Measurements from ENCODE around the gene PALLD. TPM values are rescaled to one million over a fixed set of nuclear protein-coding genes. Genes with fewer than 3 reads are reported as not detected.

PALLD gene
- total RNA-seq, 1 experiment from 2014 or later: 18.3 TPM

- Histone ChIP-seq H2AFZ (ENCODE audit: low read length) (no peak overlapping the region), H3K79me2 (ENCODE audit: insufficient read depth, low read length) (no peaks in the 10 kb centered on the region), H3K18ac (ENCODE audit: insufficient read length, low read depth, low read length) (no peak overlapping the region), H2BK15ac (ENCODE audit: low read depth, low read length) (no peak overlapping the region), H3K27ac (ENCODE audit: insufficient read length, low read depth, low read length) (no peak overlapping the region), H2BK12ac (ENCODE audit: insufficient read length, low read depth, low read length) (no peak overlapping the region), H3K4ac (ENCODE audit: low read depth, low read length) (no peak overlapping the region), H3K14ac (ENCODE audit: insufficient read depth, low read length) (no peak overlapping the region), H2BK5ac (ENCODE audit: insufficient read length, low read length) (no peak overlapping the region), H3K27me3 (ENCODE audit: insufficient read depth, low read length) (no peaks in the 10 kb centered on the region; the same call in 1 of the 2 replicates), H2BK120ac (ENCODE audit: low read depth, low read length, poor library complexity, severe bottlenecking) (no peak overlapping the region), H4K8ac (replicated peaks; ENCODE audit: insufficient read length, low read depth, low read length) (no peak overlapping the region), H3K4me1 (ENCODE audit: insufficient read depth, low read length) (no peaks in the 10 kb centered on the region), H3K4me2 (ENCODE audit: insufficient read depth, insufficient read length, low read length) (no peak overlapping the region), H4K5ac (ENCODE audit: insufficient read length, low read depth, low read length) (no peak overlapping the region), H2AK5ac (ENCODE audit: insufficient read length, low read length) (no peak overlapping the region), H4K20me1 (ENCODE audit: control insufficient read depth, insufficient read depth, insufficient read length) (no peaks in the 10 kb centered on the region), H3K9me3 (ENCODE audit: control insufficient read depth, low read depth, low read length) (no peaks in the 10 kb centered on the region), H4K91ac (ENCODE audit: insufficient read length, low read depth, low read length) (no peak overlapping the region), H3K23me2 (ENCODE audit: insufficient read length, low read depth, low read length, poor library complexity, severe bottlenecking) (peaks cover 3% of the 10 kb centered on the region), H3T11ph (ENCODE audit: low read length) (no peak overlapping the region), H2BK20ac (ENCODE audit: low read depth, low read length, poor library complexity, severe bottlenecking) (no peak overlapping the region), H3K23ac (ENCODE audit: insufficient read length, low read depth, low read length) (no peak overlapping the region), H3K56ac (ENCODE audit: insufficient read length, low read depth, low read length) (no peak overlapping the region), H3K79me1 (ENCODE audit: insufficient read depth, low read depth, low read length, poor library complexity, severe bottlenecking) (no peaks in the 10 kb centered on the region), H3K9ac (ENCODE audit: extremely low read depth, insufficient read length, low read length) (no peak overlapping the region)
- H3K4me1 Mint-ChIP-seq: peaks cover 13 to 15% of the 10 kb centered on the region in 2 experiments; a peak in 2 of 4 replicates
- peaks cover 37% of the 10 kb centered on the region for H3K27me3 Mint-ChIP-seq (ENCODE audit: low read depth)
- TF ChIP-seq, protein P1, sequence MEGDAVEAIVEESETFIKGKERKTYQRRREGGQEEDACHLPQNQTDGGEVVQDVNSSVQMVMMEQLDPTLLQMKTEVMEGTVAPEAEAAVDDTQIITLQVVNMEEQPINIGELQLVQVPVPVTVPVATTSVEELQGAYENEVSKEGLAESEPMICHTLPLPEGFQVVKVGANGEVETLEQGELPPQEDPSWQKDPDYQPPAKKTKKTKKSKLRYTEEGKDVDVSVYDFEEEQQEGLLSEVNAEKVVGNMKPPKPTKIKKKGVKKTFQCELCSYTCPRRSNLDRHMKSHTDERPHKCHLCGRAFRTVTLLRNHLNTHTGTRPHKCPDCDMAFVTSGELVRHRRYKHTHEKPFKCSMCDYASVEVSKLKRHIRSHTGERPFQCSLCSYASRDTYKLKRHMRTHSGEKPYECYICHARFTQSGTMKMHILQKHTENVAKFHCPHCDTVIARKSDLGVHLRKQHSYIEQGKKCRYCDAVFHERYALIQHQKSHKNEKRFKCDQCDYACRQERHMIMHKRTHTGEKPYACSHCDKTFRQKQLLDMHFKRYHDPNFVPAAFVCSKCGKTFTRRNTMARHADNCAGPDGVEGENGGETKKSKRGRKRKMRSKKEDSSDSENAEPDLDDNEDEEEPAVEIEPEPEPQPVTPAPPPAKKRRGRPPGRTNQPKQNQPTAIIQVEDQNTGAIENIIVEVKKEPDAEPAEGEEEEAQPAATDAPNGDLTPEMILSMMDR (conservative IDR thresholded peaks at IDR 0.05): no peak
- no peaks in the 10 kb centered on the region for H3K9me3 Mint-ChIP-seq
- no peak for DNase-seq
- no peak overlapping the region for H3K27ac Mint-ChIP-seq
- peak overlapping the region in 1 of 2 experiments; percentile 79; a peak in 1 of 5 replicates for H3K4me3 Mint-ChIP-seq
- 0 out of 7 replicates have a peak, but pooled peaks cover 0 to 7% (median 0%) of the 10 kb centered on the region in 3 experiments for H3K36me3 Mint-ChIP-seq (ENCODE audit: insufficient read depth in 1 of 3, low read depth in 3 of 3)
Measured at GRCh38 chr4:168879188-168879587, 382.3 kb downstream of the PALLD start.

Data from H9 (cell line).